HepG2 (cell line): ENCODE data around the gene ANKRD39. TPM values are rescaled to one million over a fixed set of nuclear protein-coding genes. Genes with fewer than 3 reads are reported as not detected.

Experiments
- ETV6 ChIP-seq: sonication (generic); formaldehyde crosslinking; conservative IDR thresholded peaks from 2 replicates; pipeline ENCODE4 v1.4.0; 2020; ENCODE audit warnings: missing genetic modification reagents
- FOXK1 ChIP-seq: sonication (generic); formaldehyde crosslinking; IDR thresholded peaks from 2 replicates; pipeline ENCODE4 v1.4.0; 2020; ENCODE audit warnings: low read depth, missing genetic modification reagents, borderline replicate concordance
- GLMP ChIP-seq: sonication (generic); formaldehyde crosslinking; IDR thresholded peaks from 2 replicates; pipeline ENCODE4 v1.9.0; 2021; ENCODE audit warnings: missing genetic modification reagents, mild to moderate bottlenecking, borderline replicate concordance
- KDM6A ChIP-seq: IDR thresholded peaks from 2 replicates; pipeline ENCODE4 v1.6.1; 2016; ENCODE audit warnings: low read depth
- NCOR1 ChIP-seq: fragments of 200-600 bp; sonication (generic); IDR thresholded peaks from 2 replicates; pipeline ENCODE4 v1.7.0; 2017; ENCODE audit warnings: antibody characterized with exemption, low read length, borderline replicate concordance
- NPAS2 ChIP-seq: sonication (generic); formaldehyde crosslinking; IDR thresholded peaks from 2 replicates; pipeline ENCODE4 v1.8.0; 2022; ENCODE audit warnings: mild to moderate bottlenecking, missing genetic modification reagents, borderline replicate concordance
- RBFOX2 ChIP-seq: fragments of 200-400 bp; formaldehyde crosslinking; IDR thresholded peaks from 2 replicates; pipeline ENCODE4 v1.6.1; 2017; ENCODE audit warnings: low read depth, mild to moderate bottlenecking, low read length
- SIN3B ChIP-seq: fragments of 150-350 bp; IDR thresholded peaks from 2 replicates; pipeline ENCODE4 v1.6.1; 2014; ENCODE audit warnings: low read length
- SP1 ChIP-seq, 2 experiments: fragments of 450-650 bp in 1 of 2; sonication (generic) in 1 of 2; formaldehyde crosslinking in 1 of 2; IDR thresholded peaks; 2 replicates each; pipeline versions ENCODE4 v1.4.0 to v1.6.1; 2016 to 2020; ENCODE audit warnings: missing genetic modification reagents in 1 of 2
- TCF12 ChIP-seq, 2 experiments: fragments of 450-650 bp in 1 of 2; sonication (generic) in 1 of 2; formaldehyde crosslinking in 1 of 2; IDR thresholded peaks; 2 replicates each; pipeline versions ENCODE4 v1.6.1 to v1.8.0; 2017 to 2022; ENCODE audit warnings: antibody characterized with exemption in 1 of 2, mild to moderate bottlenecking in 1 of 2, missing genetic modification reagents in 1 of 2, moderate library complexity in 1 of 2
- TERF1 ChIP-seq: sonication (generic); formaldehyde crosslinking; IDR thresholded peaks from 2 replicates; pipeline ENCODE4 v1.8.0; 2022; ENCODE audit warnings: mild to moderate bottlenecking, missing genetic modification reagents, moderate library complexity
- ZFP90 ChIP-seq: sonication (generic); formaldehyde crosslinking; IDR thresholded peaks from 2 replicates; pipeline ENCODE4 v1.8.0; 2022; ENCODE audit warnings: missing genetic modification reagents, mild to moderate bottlenecking, inconsistent platforms, borderline replicate concordance
- ZNF331 ChIP-seq: sonication (generic); formaldehyde crosslinking; IDR thresholded peaks from 2 replicates; pipeline ENCODE4 v1.4.0; 2020; ENCODE audit warnings: missing genetic modification reagents
- ZNF543 ChIP-seq: sonication (generic); formaldehyde crosslinking; IDR thresholded peaks from 2 replicates; pipeline ENCODE4 v1.4.0; 2020; ENCODE audit warnings: mild to moderate bottlenecking, missing genetic modification reagents
- ZNF607 ChIP-seq: sonication (generic); formaldehyde crosslinking; IDR thresholded peaks from 2 replicates; pipeline ENCODE4 v1.5.1; 2020; ENCODE audit warnings: missing genetic modification reagents, mild to moderate bottlenecking, borderline replicate concordance
- ZNF775 ChIP-seq: sonication (generic); formaldehyde crosslinking; IDR thresholded peaks from 2 replicates; pipeline ENCODE4 v1.4.0; 2020; ENCODE audit warnings: missing genetic modification reagents, mild to moderate bottlenecking, moderate library complexity, borderline replicate concordance
- ZNF83 ChIP-seq: sonication (generic); formaldehyde crosslinking; IDR thresholded peaks from 2 replicates; pipeline ENCODE4 v1.4.0; 2020; ENCODE audit warnings: missing genetic modification reagents, mild to moderate bottlenecking, borderline replicate concordance
- ZSCAN31 ChIP-seq: sonication (generic); formaldehyde crosslinking; IDR thresholded peaks from 2 replicates; pipeline ENCODE4 v1.5.0; 2020; ENCODE audit warnings: low read depth, mild to moderate bottlenecking, missing genetic modification reagents
- ZZZ3 ChIP-seq: sonication (generic); formaldehyde crosslinking; IDR thresholded peaks from 2 replicates; pipeline ENCODE4 v1.4.0; 2020; ENCODE audit warnings: missing genetic modification reagents, mild to moderate bottlenecking, borderline replicate concordance
- polyA plus RNA-seq, 8 experiments: library from polyadenylated mRNA; depleted of rRNA in 3 of 8; stranded (reverse) in 7 of 8; unstranded in 1 of 8; fragments of >200 nt; fragmentation: Illumina TruSeq in 4 of 8; extraction: Trizol in 4 of 8; gene quantifications; 2 replicates each; pipeline versions ENCODE4 v1.2.1 to v1.2.3, GENCODE V29; 2011 to 2016; ENCODE audit warnings: low read depth in 4 of 8, missing spikeins in 1 of 8, mixed read lengths in 1 of 8; ENCODE audit not compliant: insufficient read depth in 1 of 8
- total RNA-seq, 5 experiments: library from RNA; depleted of rRNA; stranded (reverse); fragments of >200 nt; fragmentation: Illumina TruSeq; extraction: Trizol; gene quantifications; 2 replicates each; pipeline ENCODE4 v1.2.3, GENCODE V29; 2016; ENCODE audit warnings: low read depth in 1 of 5
- TF ChIP-seq, protein P1 (sequence below): sonication (generic); formaldehyde crosslinking; IDR thresholded peaks from 2 replicates; pipeline ENCODE4 v1.5.0; 2020; ENCODE audit warnings: mild to moderate bottlenecking, missing genetic modification reagents, borderline replicate concordance

ANKRD39 gene
- total and polyA plus RNA-seq, 2 of the 13 experiments (the other 11 are each of a cell fraction or from before 2014, with no cell fraction given): 23.2 to 24.8 TPM

DNA sequence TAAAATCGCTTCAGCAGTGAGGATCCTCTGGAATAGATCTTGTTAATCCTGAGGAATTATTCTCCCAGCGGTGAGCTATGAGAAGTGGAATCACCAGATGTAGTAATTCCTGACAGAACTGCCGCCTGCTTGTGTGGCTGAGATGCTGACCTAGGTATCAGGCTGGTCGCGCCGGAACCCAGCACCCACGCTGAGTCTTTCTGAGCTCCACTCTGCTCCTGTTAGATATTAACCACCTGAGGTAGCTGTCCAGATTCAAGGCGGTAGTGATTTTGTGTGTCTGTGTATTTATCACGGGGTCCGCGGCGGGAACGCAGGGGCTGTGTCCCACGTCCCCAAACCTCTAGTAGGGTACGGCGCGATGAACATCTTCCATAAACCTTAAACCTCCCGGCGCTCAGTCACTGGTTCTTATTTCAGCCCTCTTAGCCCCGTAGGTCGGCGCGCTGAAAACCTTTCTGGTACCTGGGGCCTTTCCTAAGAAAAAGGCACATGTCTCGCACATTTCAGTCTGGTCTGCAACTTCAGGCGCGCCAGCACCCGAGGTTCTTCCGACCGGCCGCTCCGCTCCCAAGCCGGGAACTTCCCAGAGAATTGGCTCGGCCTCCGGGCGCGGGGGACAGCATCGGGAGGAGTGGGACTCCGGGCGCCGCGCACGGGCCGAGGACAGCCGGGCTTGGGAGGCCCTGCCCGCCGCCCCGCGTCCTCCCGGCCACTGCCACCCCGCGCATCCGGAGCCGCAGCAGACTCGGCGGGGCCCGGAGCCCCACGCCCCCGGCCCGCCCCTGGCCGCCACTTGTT lies 42.3 kb downstream of the ANKRD39 start (continued):
- TF ChIP-seq ZNF331 (CRISPR knock-in tag) (no peak), NPAS2 (CRISPR knock-in tag) (no peak), NCOR1 (no peak), ZNF607 (no peak; the same call in 1 of the 2 replicates), ZSCAN31 (CRISPR knock-in tag) (no peak; the same call in none of the 2 replicates), SIN3B (no peak), RBFOX2 (no peak), TCF12 (IDR thresholded peaks at IDR 0.05) (no peak), TCF12 (CRISPR knock-in tag; IDR thresholded peaks at IDR 0.05) (no peak), ZZZ3 (CRISPR knock-in tag) (no peak), FOXK1 (CRISPR knock-in tag) (no peak), ZNF775 (CRISPR knock-in tag) (0 out of 2 replicates have a peak, but pooled peaks have one; percentile 45), GLMP (CRISPR knock-in tag) (no peak), ZFP90 (CRISPR knock-in tag) (no peak), SP1 (IDR thresholded peaks at IDR 0.05) (no peak), SP1 (CRISPR knock-in tag; IDR thresholded peaks at IDR 0.05) (no peak), ZNF543 (CRISPR knock-in tag) (peak; percentile 60; the same call in 1 of the 2 replicates), ZNF83 (CRISPR knock-in tag) (no peak), ETV6 (CRISPR knock-in tag) (no peak), KDM6A (no peak), TERF1 (CRISPR knock-in tag) (no peak)
- TF ChIP-seq, protein P1, sequence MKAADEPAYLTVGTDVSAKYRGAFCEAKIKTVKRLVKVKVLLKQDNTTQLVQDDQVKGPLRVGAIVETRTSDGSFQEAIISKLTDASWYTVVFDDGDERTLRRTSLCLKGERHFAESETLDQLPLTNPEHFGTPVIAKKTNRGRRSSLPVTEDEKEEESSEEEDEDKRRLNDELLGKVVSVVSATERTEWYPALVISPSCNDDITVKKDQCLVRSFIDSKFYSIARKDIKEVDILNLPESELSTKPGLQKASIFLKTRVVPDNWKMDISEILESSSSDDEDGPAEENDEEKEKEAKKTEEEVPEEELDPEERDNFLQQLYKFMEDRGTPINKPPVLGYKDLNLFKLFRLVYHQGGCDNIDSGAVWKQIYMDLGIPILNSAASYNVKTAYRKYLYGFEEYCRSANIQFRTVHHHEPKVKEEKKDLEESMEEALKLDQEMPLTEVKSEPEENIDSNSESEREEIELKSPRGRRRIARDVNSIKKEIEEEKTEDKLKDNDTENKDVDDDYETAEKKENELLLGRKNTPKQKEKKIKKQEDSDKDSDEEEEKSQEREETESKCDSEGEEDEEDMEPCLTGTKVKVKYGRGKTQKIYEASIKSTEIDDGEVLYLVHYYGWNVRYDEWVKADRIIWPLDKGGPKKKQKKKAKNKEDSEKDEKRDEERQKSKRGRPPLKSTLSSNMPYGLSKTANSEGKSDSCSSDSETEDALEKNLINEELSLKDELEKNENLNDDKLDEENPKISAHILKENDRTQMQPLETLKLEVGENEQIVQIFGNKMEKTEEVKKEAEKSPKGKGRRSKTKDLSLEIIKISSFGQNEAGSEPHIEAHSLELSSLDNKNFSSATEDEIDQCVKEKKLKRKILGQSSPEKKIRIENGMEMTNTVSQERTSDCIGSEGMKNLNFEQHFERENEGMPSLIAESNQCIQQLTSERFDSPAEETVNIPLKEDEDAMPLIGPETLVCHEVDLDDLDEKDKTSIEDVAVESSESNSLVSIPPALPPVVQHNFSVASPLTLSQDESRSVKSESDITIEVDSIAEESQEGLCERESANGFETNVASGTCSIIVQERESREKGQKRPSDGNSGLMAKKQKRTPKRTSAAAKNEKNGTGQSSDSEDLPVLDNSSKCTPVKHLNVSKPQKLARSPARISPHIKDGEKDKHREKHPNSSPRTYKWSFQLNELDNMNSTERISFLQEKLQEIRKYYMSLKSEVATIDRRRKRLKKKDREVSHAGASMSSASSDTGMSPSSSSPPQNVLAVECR (CRISPR knock-in tag): peak; percentile 81; the same call in 1 of the 2 replicates
